Vagina (tissue), 2 donors: ENCODE results near the gene CCR7.

Source experiments
- CTCF ChIP-seq, 3 experiments: fragments of 450-650 bp in 2 of 3; fragments of 200-600 bp in 1 of 3; sonication (generic) in 1 of 3; IDR thresholded peaks; one replicate each; pipeline ENCODE4 v1.5.1; 2017 to 2019; ENCODE audit warnings: antibody characterized with exemption in 3 of 3, mild to moderate bottlenecking in 2 of 3, moderate library complexity in 2 of 3
- POLR2A ChIP-seq, 2 donors: fragments of 450-650 bp; IDR thresholded peaks; one replicate each; pipeline ENCODE4 v1.6.1; 2017; ENCODE audit warnings: antibody characterized with exemption in 2 of 2, mild to moderate bottlenecking in 2 of 2, moderate library complexity in 2 of 2

- TF ChIP-seq POLR2A (IDR thresholded peaks at IDR 0.05), result no peak
- TF ChIP-seq CTCF (IDR thresholded peaks at IDR 0.05), result no peak
Observed at GRCh38 chr17:40529991-40530390, 35.3 kb downstream of the CCR7 start.
